ENCODE results near the gene CASP4.

DNA sequence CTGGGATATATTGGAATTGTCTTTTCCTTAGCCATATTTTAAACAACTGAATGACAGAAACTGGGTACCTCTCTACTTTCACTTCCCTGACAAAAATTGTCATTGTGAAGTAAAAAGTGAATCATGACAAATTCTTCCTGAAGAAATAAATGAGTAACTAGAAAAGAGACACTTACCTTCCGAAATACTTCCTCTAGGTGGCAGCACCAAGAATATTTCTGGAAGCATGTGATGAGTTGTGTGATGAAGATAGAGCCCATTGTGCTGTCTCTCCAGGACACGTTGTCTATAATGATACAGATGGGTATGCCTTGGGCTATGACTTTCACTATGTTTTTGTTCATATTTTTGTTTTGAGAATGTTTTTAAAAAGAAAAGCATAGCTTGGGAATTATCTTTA is 21.5 kb downstream of the CASP4 start:
- TF ChIP-seq SUZ12 (IDR thresholded peaks at IDR 0.05) (no peak), TARDBP (IDR thresholded peaks at IDR 0.05) (no peak), SP1 (IDR thresholded peaks at IDR 0.05) (no peak), BHLHE40 (IDR thresholded peaks at IDR 0.05; ENCODE audit: borderline replicate concordance) (no peak), FOXA1 (IDR thresholded peaks at IDR 0.05) (no peak), ZNF384 (IDR thresholded peaks at IDR 0.05) (no peak), L3MBTL2 (conservative IDR thresholded peaks at IDR 0.05) (no peak), ARNT (IDR thresholded peaks at IDR 0.05) (no peak), FOXM1 (IDR thresholded peaks at IDR 0.05; ENCODE audit: borderline replicate concordance) (no peak), NFRKB (IDR thresholded peaks at IDR 0.05) (no peak), FOXK2 (IDR thresholded peaks at IDR 0.05) (no peak), LEF1 (IDR thresholded peaks at IDR 0.05; ENCODE audit: borderline replicate concordance) (no peak), PKNOX1 (IDR thresholded peaks at IDR 0.05) (no peak)

All from HEK293T (cell line).